Breast epithelium (tissue), 4 donors: ENCODE results near the gene MORC1. TPM values are rescaled to one million over a fixed set of nuclear protein-coding genes. Genes with fewer than 3 reads are reported as not detected.

Source experiments
- DNase-seq, 2 donors: peaks; one replicate each; pipeline ENCODE4 v3.0.0-alpha.2; 2019; ENCODE audit warnings: low spot score in 2 of 2
- H3K27ac ChIP-seq, 2 donors: fragments of 200-600 bp; sonication (generic) in 1 of 2; one replicate each; pipeline ENCODE4 v1.5.1; 2016 to 2019; ENCODE audit warnings: mild to moderate bottlenecking in 1 of 2
- H3K27me3 ChIP-seq, 2 donors: fragments of 200-600 bp; sonication (generic) in 1 of 2; one replicate each; pipeline versions ENCODE4 v1.5.1 to v1.6.0; 2017 to 2019; ENCODE audit warnings: control low read depth in 1 of 2, mild to moderate bottlenecking in 1 of 2
- H3K36me3 ChIP-seq: fragments of 200-600 bp; one replicate; pipeline ENCODE4 v1.5.1; 2019
- H3K4me1 ChIP-seq, 2 donors: fragments of 200-600 bp; sonication (generic); one replicate each; pipeline ENCODE4 v1.5.1; 2016 to 2019; ENCODE audit warnings: control low read depth in 1 of 2
- H3K4me3 ChIP-seq, 3 donors: fragments of 200-600 bp; sonication (generic); 1 replicate in 2 of 3; 2 replicates in 1 of 3; pipeline ENCODE4 v1.5.1; 2016 to 2019; ENCODE audit warnings: mild to moderate bottlenecking in 3 of 3, moderate library complexity in 2 of 3
- H3K9me3 ChIP-seq, 2 donors: fragments of 200-600 bp; sonication (generic) in 1 of 2; one replicate each; pipeline ENCODE4 v1.5.1; 2016 to 2019; ENCODE audit warnings: control low read depth in 1 of 2
- POLR2A ChIP-seq: fragments of 450-650 bp; IDR thresholded peaks from one replicate; pipeline ENCODE4 v1.6.1; 2016; ENCODE audit warnings: antibody characterized with exemption, mild to moderate bottlenecking, moderate library complexity
- POLR2AphosphoS5 ChIP-seq, 3 donors: sonication (generic); formaldehyde crosslinking; IDR thresholded peaks; one replicate each; pipeline ENCODE4 v1.6.1; 2017; ENCODE audit warnings: antibody characterized with exemption in 3 of 3
- intact Hi-C: fragments of 100-400 bp; cut with DNase I; formaldehyde crosslinking; loops from one replicate; pipeline ENCODE4 v1.15.1; 2023; ENCODE audit warnings: low total_unique reads
- total RNA-seq, 3 donors: library from RNA; depleted of rRNA; stranded (reverse); fragments of >200 nt; gene quantifications; one replicate each; pipeline ENCODE4 v1.1.0, GENCODE V29; 2016
- TF ChIP-seq, protein P1 (sequence below), 3 donors: fragments of 450-650 bp; IDR thresholded peaks; one replicate each; pipeline ENCODE4 v1.5.1; 2016 to 2017; ENCODE audit warnings: antibody characterized with exemption in 3 of 3, mild to moderate bottlenecking in 3 of 3, moderate library complexity in 3 of 3

MORC1 gene
- total RNA-seq, 3 donors from 2014 or later = under 0.01 TPM; not detected in 2

DNA sequence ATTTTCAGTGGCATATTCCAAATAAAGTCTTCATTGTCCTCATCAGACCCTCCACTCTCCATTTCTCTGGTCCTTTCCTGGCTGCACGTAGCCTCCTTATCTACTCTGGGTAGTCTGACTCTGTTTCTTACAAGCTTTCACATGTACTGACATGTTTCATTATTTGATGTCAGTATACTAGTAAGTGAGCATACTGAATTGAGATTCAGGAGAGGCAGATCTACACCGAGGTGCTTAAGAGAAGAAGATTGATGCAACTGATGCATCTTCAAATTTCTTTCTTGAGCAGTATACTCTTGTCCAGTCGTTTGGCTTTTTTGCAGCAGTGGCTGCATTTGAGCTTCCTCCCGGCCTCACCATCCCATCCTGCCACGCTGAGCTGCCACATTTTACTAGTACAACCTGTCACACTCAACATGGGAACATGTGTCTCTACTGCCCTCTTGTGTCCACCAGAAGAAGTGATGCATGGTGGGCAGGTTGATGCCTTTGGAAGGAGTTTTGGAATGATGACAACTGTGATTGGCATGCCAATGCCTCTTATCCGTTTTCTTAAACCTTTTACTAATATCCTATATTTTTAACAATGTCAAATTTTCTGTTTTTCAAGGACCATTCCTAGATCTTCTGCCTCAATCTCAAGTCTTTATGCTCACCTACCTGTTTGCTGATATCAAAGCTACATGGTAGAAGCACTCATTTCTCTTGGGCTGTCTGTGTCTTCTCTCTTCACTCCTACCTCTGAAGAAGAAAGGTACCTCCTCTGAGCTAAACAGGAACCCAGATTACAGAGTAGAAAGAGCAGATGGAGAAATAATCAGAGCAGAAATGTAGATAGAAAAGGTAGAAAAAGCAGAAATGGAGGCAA lies 202.9 kb downstream of the MORC1 start:
- peak in 1 of 2 donors; percentile 20 for DNase-seq
- TF ChIP-seq POLR2A = no peak
- TF ChIP-seq, protein P1, sequence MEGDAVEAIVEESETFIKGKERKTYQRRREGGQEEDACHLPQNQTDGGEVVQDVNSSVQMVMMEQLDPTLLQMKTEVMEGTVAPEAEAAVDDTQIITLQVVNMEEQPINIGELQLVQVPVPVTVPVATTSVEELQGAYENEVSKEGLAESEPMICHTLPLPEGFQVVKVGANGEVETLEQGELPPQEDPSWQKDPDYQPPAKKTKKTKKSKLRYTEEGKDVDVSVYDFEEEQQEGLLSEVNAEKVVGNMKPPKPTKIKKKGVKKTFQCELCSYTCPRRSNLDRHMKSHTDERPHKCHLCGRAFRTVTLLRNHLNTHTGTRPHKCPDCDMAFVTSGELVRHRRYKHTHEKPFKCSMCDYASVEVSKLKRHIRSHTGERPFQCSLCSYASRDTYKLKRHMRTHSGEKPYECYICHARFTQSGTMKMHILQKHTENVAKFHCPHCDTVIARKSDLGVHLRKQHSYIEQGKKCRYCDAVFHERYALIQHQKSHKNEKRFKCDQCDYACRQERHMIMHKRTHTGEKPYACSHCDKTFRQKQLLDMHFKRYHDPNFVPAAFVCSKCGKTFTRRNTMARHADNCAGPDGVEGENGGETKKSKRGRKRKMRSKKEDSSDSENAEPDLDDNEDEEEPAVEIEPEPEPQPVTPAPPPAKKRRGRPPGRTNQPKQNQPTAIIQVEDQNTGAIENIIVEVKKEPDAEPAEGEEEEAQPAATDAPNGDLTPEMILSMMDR (IDR thresholded peaks at IDR 0.05) = peak in 1 of 3 donors; percentile 47
- TF ChIP-seq POLR2AphosphoS5 (IDR thresholded peaks at IDR 0.05) = no peak
- no peak overlapping the region for H3K4me3 ChIP-seq
- H3K36me3 ChIP-seq = no peaks in the 10 kb centered on the region
- no peaks in the 10 kb centered on the region for H3K4me1 ChIP-seq
- H3K9me3 ChIP-seq = no peaks in the 10 kb centered on the region
- H3K27ac ChIP-seq = no peak overlapping the region
- intact Hi-C loops = no loop called here
- no peaks in the 10 kb centered on the region for H3K27me3 ChIP-seq

DNA sequence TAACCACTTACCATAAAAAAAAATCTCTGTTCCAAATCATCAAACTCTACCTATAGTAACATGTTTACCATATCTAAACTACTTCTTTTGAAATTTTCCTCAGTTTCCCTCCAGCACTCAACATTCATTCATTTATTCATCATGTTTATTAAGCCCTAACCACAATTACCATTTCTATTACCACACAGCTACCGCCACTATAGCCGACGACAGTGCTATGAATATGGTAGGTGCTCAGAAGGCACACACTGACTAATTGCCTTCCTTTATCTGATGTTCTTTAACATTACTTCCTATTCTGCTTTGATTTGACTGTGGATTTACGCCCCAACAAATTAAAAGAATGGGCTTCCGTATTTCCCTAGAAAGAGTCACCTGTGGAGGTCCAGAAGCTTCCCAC lies 208.1 kb downstream of the MORC1 start:
- Histone ChIP-seq H3K9me3 (no peaks in the 10 kb centered on the region), H3K27ac (no peak overlapping the region), H3K4me3 (no peak overlapping the region), H3K4me1 (no peaks in the 10 kb centered on the region), H3K27me3 (no peaks in the 10 kb centered on the region), H3K36me3 (no peaks in the 10 kb centered on the region)
- intact Hi-C loops = no loop called here
- TF ChIP-seq, protein P1 (IDR thresholded peaks at IDR 0.05) = no peak
- TF ChIP-seq POLR2A (no peak), POLR2AphosphoS5 (IDR thresholded peaks at IDR 0.05) (no peak)
- DNase-seq = no peak

Other genes starting within 250 kb of the MORC1 start
- gene GUCA1C, start 164.3 kb downstream of the MORC1 start, total RNA-seq = not detected
- not detected for gene C3orf85, start 18.6 kb upstream of the MORC1 start, total RNA-seq
- gene DPPA2, start 198.4 kb upstream of the MORC1 start, total RNA-seq = not detected
- gene DPPA4, start 219.4 kb upstream of the MORC1 start, total RNA-seq = not detected